Measurements from ENCODE around the gene GRM4. TPM values are rescaled to one million over a fixed set of nuclear protein-coding genes. Genes with fewer than 3 reads are reported as not detected.

GRM4 gene
- total RNA-seq, 1 experiment from 2014 or later: 0.41 TPM

GRCh38 chr6:34059136-34059731 is 86.7 kb downstream of the GRM4 start:
- ChIA-PET POLR2A (ENCODE audit: low non-redundant PET) (no interaction called here), CTCF (no interaction called here)

GRCh38 chr6:34057790-34058189 is 88.1 kb downstream of the GRM4 start:
- no peak overlapping the region for H3K4me3 ChIP-seq (ENCODE audit: low read depth, low read length, poor library complexity, severe bottlenecking)
- H3K4me1 ChIP-seq (ENCODE audit: insufficient read depth, low read length, poor library complexity, severe bottlenecking): no peaks in the 10 kb centered on the region
- H3K27me3 ChIP-seq (replicated peaks; ENCODE audit: insufficient read depth, low read depth, low read length, poor library complexity): no peaks in the 10 kb centered on the region
- TF ChIP-seq EZH2 (IDR thresholded peaks at IDR 0.05; ENCODE audit: borderline replicate concordance, low read depth, low read length, poor library complexity, severe bottlenecking): no peak
- no peak for TF ChIP-seq CTCF (conservative IDR thresholded peaks at IDR 0.05; ENCODE audit: low read depth, low read length)
- no peaks in the 10 kb centered on the region for H3K36me3 ChIP-seq (ENCODE audit: insufficient read depth, low read length, poor library complexity, severe bottlenecking)
- intact Hi-C loops (cut with micrococcal nuclease; ENCODE audit: unreplicated experiment): loop anchor here (10.0 kb wide), 1 partner anchor 313 kb away; the partner anchor contains the start of gene IP6K3
- ChIA-PET POLR2A (ENCODE audit: low non-redundant PET) (no interaction called here), CTCF (no interaction called here)
- DNase-seq (ENCODE audit: low spot score): no peak
- BruUV-seq (replicated peaks): no TSS peak
- H3K9me3 ChIP-seq (ENCODE audit: low read depth, low read length, poor library complexity, severe bottlenecking): no peaks in the 10 kb centered on the region
- no peak overlapping the region for H3K27ac ChIP-seq (ENCODE audit: low read depth, low read length, poor library complexity, severe bottlenecking)

More at GRCh38 chr6:34059136-34059731, 86.7 kb downstream of the GRM4 start:
- H3K9me3 ChIP-seq (ENCODE audit: low read depth, low read length, poor library complexity, severe bottlenecking): no peaks in the 10 kb centered on the region
- H3K36me3 ChIP-seq (ENCODE audit: insufficient read depth, low read length, poor library complexity, severe bottlenecking): no peaks in the 10 kb centered on the region
- H3K4me3 ChIP-seq (ENCODE audit: low read depth, low read length, poor library complexity, severe bottlenecking): no peak overlapping the region
- no peak for TF ChIP-seq EZH2 (IDR thresholded peaks at IDR 0.05; ENCODE audit: borderline replicate concordance, low read depth, low read length, poor library complexity, severe bottlenecking)
- no peaks in the 10 kb centered on the region for H3K27me3 ChIP-seq (replicated peaks; ENCODE audit: insufficient read depth, low read depth, low read length, poor library complexity)
- no peaks in the 10 kb centered on the region for H3K4me1 ChIP-seq (ENCODE audit: insufficient read depth, low read length, poor library complexity, severe bottlenecking)
- DNase-seq (ENCODE audit: low spot score): no peak
- no peak overlapping the region for H3K27ac ChIP-seq (ENCODE audit: low read depth, low read length, poor library complexity, severe bottlenecking)
- intact Hi-C loops (cut with micrococcal nuclease; ENCODE audit: unreplicated experiment): loop anchor here (10.0 kb wide), 1 partner anchor 314 kb away; the partner anchor contains the start of gene IP6K3
- BruUV-seq (replicated peaks): no TSS peak

GRCh38 chr6:34057191-34057590 is 88.7 kb downstream of the GRM4 start:
- Histone ChIP-seq H3K4me1 (ENCODE audit: insufficient read depth, low read length, poor library complexity, severe bottlenecking) (no peaks in the 10 kb centered on the region), H3K27me3 (replicated peaks; ENCODE audit: insufficient read depth, low read depth, low read length, poor library complexity) (no peaks in the 10 kb centered on the region), H3K4me3 (ENCODE audit: low read depth, low read length, poor library complexity, severe bottlenecking) (no peak overlapping the region), H3K9me3 (ENCODE audit: low read depth, low read length, poor library complexity, severe bottlenecking) (no peaks in the 10 kb centered on the region), H3K36me3 (ENCODE audit: insufficient read depth, low read length, poor library complexity, severe bottlenecking) (no peaks in the 10 kb centered on the region), H3K27ac (ENCODE audit: low read depth, low read length, poor library complexity, severe bottlenecking) (no peak overlapping the region)
- ChIA-PET POLR2A (ENCODE audit: low non-redundant PET) (no interaction called here), CTCF (no interaction called here)
- BruUV-seq (replicated peaks): no TSS peak
- no peak for DNase-seq (ENCODE audit: low spot score)
- intact Hi-C loops (cut with micrococcal nuclease; ENCODE audit: unreplicated experiment): loop anchor here (10.0 kb wide), 1 partner anchor 312 kb away; the partner anchor contains the start of gene IP6K3
- TF ChIP-seq EZH2 (IDR thresholded peaks at IDR 0.05; ENCODE audit: borderline replicate concordance, low read depth, low read length, poor library complexity, severe bottlenecking) (no peak), CTCF (conservative IDR thresholded peaks at IDR 0.05; ENCODE audit: low read depth, low read length) (no peak)
